HCT116 (cell line): ENCODE measurements around the gene TLX1. TPM values are rescaled to one million over a fixed set of nuclear protein-coding genes. Genes with fewer than 3 reads are reported as not detected.

Experiments
- ATAC-seq: fragments of 200-7000 bp; cut with Tn5 transposase; 2 replicates; pipeline ENCODE4 v1.9.1; 2020; ENCODE audit warnings: mild to moderate bottlenecking, moderate library complexity
- BruUV-seq: library from RNA; stranded (reverse); fragments of 400-500 nt; replicated peaks from 2 replicates; lab custom pipeline; 2021; lab: Mats Ljungman, UMichigan
- CTCF ChIA-PET: fragments of 300-600 bp; sonication (Branson Sonifier 250); formaldehyde crosslinking; loops from one replicate; lab custom pipeline; 2021; ENCODE audit warnings: antibody characterized with exemption; lab: Charles Lee
- POLR2A ChIA-PET: fragments of 300-600, 350-600 bp; sonication (Branson Sonifier 250); formaldehyde crosslinking; loops from one replicate; lab custom pipeline; 2021; ENCODE audit warnings: antibody characterized with exemption; lab: Charles Lee
- RAD21 ChIA-PET, 2 experiments: fragments of 300-600 bp; sonication (Branson Sonifier 250); formaldehyde crosslinking; loops; one replicate each; lab custom pipeline; 2023; ENCODE audit warnings: low total read pairs in 2 of 2; ENCODE audit not compliant: uncharacterized antibody in 2 of 2, unreplicated experiment in 2 of 2, low non-redundant PET in 1 of 2; lab: Charles Lee
- DNase-seq: peaks from one replicate; pipeline ENCODE4 v3.0.0-alpha.2; 2010; ENCODE audit warnings: low read depth, low spot score
- H2AFZ ChIP-seq: fragments of 200-600 bp; shearing (Covaris generic), sonication (generic); 2 replicates; pipeline ENCODE4 v1.6.1; 2017; ENCODE audit warnings: low read depth, mixed run types, mixed read lengths, antibody characterized with exemption, low read length; ENCODE audit not compliant: poor library complexity, severe bottlenecking
- H3K27ac ChIP-seq: 2 replicates; pipeline ENCODE4 v1.5.1; 2012; ENCODE audit warnings: low read depth, low read length
- H3K27me3 ChIP-seq: fragments of 200-600 bp; sonication (generic); 2 replicates; pipeline ENCODE4 v1.6.1; 2016; ENCODE audit warnings: mixed run types, low read length, mixed read lengths; ENCODE audit not compliant: insufficient read depth
- H3K36me3 ChIP-seq, 2 experiments: fragments of 200-500 bp in 1 of 2; fragments of 200-600 bp in 1 of 2; sonication (Bioruptor generic) in 1 of 2; sonication (generic) in 1 of 2; 2 replicates each; pipeline versions ENCODE4 v1.5.1 to v1.6.1; 2014 to 2016; ENCODE audit warnings: low read length in 2 of 2, inconsistent platforms in 1 of 2, mixed read lengths in 1 of 2, mixed run types in 1 of 2; ENCODE audit not compliant: insufficient read depth in 2 of 2, control insufficient read depth in 1 of 2
- H3K4me1 ChIP-seq, 2 experiments: fragments of 200-600 bp in 1 of 2; sonication (generic) in 1 of 2; 2 replicates each; pipeline versions ENCODE4 v1.5.1 to v1.6.1; 2012 to 2017; ENCODE audit warnings: low read length in 2 of 2, inconsistent platforms in 1 of 2, mild to moderate bottlenecking in 1 of 2, mixed read lengths in 1 of 2, mixed run types in 1 of 2, moderate library complexity in 1 of 2; ENCODE audit not compliant: insufficient read depth in 2 of 2, control insufficient read depth in 1 of 2
- H3K4me2 ChIP-seq: fragments of 200-600 bp; sonication (generic); 2 replicates; pipeline ENCODE4 v1.6.1; 2017; ENCODE audit warnings: mixed run types, low read length, mixed read lengths
- H3K4me3 ChIP-seq, 2 experiments: fragments of 200-600 bp in 1 of 2; sonication (generic) in 1 of 2; replicated peaks in 1 of 2; 2 replicates each; pipeline ENCODE4 v1.5.1; 2011 to 2016; ENCODE audit warnings: low read length in 2 of 2, control low read depth in 1 of 2, low read depth in 1 of 2, mild to moderate bottlenecking in 1 of 2, mixed read lengths in 1 of 2, mixed run types in 1 of 2
- H3K79me2 ChIP-seq: fragments of 200-600 bp; sonication (generic); 2 replicates; pipeline ENCODE4 v1.6.1; 2017; ENCODE audit warnings: mild to moderate bottlenecking, mixed run types, low read length, moderate library complexity, mixed read lengths; ENCODE audit not compliant: insufficient read depth
- H3K9ac ChIP-seq: fragments of 200-600 bp; sonication (generic); 2 replicates; pipeline ENCODE4 v1.6.1; 2016; ENCODE audit warnings: low read length, mixed read lengths
- H3K9me2 ChIP-seq: fragments of 200-600 bp; sonication (generic), shearing (Covaris generic); 2 replicates; pipeline ENCODE4 v1.6.1; 2017; ENCODE audit warnings: mixed run types, mild to moderate bottlenecking, moderate library complexity; ENCODE audit not compliant: insufficient read depth
- H3K9me3 ChIP-seq, 2 experiments: fragments of 200-500 bp in 1 of 2; fragments of 200-600 bp in 1 of 2; sonication (Bioruptor generic) in 1 of 2; sonication (generic) in 1 of 2; 2 replicates each; pipeline ENCODE4 v1.6.1; 2014 to 2017; ENCODE audit warnings: low read length in 2 of 2, mixed read lengths in 2 of 2, inconsistent platforms in 1 of 2, low read depth in 1 of 2, mild to moderate bottlenecking in 1 of 2, mixed run types in 1 of 2, moderate library complexity in 1 of 2; ENCODE audit not compliant: control insufficient read depth in 1 of 2, insufficient read depth in 1 of 2
- H4K20me1 ChIP-seq: fragments of 200-600 bp; sonication (generic), shearing (Covaris generic); 2 replicates; pipeline ENCODE4 v1.6.1; 2017; ENCODE audit warnings: mixed run types, mild to moderate bottlenecking, moderate library complexity; ENCODE audit not compliant: insufficient read depth
- ATF3 ChIP-seq: IDR thresholded peaks from 2 replicates; pipeline ENCODE4 v1.6.1; 2012
- FOSL1 ChIP-seq: IDR thresholded peaks from 2 replicates; pipeline ENCODE4 v1.6.1; 2012; ENCODE audit warnings: low read depth
- JUND ChIP-seq: IDR thresholded peaks from 2 replicates; pipeline ENCODE4 v1.6.1; 2012
- MAX ChIP-seq: IDR thresholded peaks from 2 replicates; pipeline ENCODE4 v1.6.1; 2012
- POLR2A ChIP-seq: IDR thresholded peaks from 2 replicates; pipeline ENCODE4 v1.7.0; 2011; ENCODE audit warnings: borderline replicate concordance; ENCODE audit not compliant: insufficient read depth, insufficient read length; ENCODE audit errors: extremely low read depth
- POLR2AphosphoS5 ChIP-seq: IDR thresholded peaks from 2 replicates; pipeline ENCODE4 v1.6.1; 2011; ENCODE audit warnings: mild to moderate bottlenecking, low read depth, low read length, moderate library complexity
- RAD21 ChIP-seq: IDR thresholded peaks from 2 replicates; pipeline ENCODE4 v1.6.1; 2012; ENCODE audit warnings: low read depth, mild to moderate bottlenecking
- SIN3A ChIP-seq: IDR thresholded peaks from 2 replicates; pipeline ENCODE4 v1.6.1; 2012; ENCODE audit warnings: low read depth
- SP1 ChIP-seq: IDR thresholded peaks from 2 replicates; pipeline ENCODE4 v1.6.1; 2012; ENCODE audit warnings: low read depth
- SRF ChIP-seq: IDR thresholded peaks from 2 replicates; pipeline ENCODE4 v1.6.1; 2012; ENCODE audit warnings: low read depth
- TCF7L2 ChIP-seq: IDR thresholded peaks from 2 replicates; pipeline ENCODE4 v1.7.0; 2011; ENCODE audit warnings: borderline replicate concordance, inconsistent platforms; ENCODE audit not compliant: insufficient read depth, insufficient read length; ENCODE audit errors: extremely low read depth
- intact Hi-C: fragments of 100-400 bp; cut with micrococcal nuclease; formaldehyde crosslinking; loops from 2 replicates; pipeline ENCODE4 v1.10.0; 2022
- total RNA-seq: library from RNA; stranded (reverse); gene quantifications from one replicate; pipeline ENCODE4 v1.2.1, GENCODE V29; 2021; ENCODE audit not compliant: unreplicated experiment
- TF ChIP-seq, protein P1 (sequence below): IDR thresholded peaks from 2 replicates; pipeline ENCODE4 v1.6.1; 2012; ENCODE audit warnings: low read depth

TLX1 gene
- total RNA-seq, 1 experiment from 2014 or later = not detected

GRCh38 chr10:101123815-101124617 is 7.1 kb upstream of the TLX1 start:
- Histone ChIP-seq H3K79me2 (no peaks in the 10 kb centered on the region), H3K4me3 (no peak overlapping the region), H3K9ac (no peak overlapping the region)
- POLR2A ChIA-PET = no interaction called here
- no peak for TF ChIP-seq SP1
- no peak for TF ChIP-seq JUND
- no peak for TF ChIP-seq TCF7L2
- TF ChIP-seq, protein P1, sequence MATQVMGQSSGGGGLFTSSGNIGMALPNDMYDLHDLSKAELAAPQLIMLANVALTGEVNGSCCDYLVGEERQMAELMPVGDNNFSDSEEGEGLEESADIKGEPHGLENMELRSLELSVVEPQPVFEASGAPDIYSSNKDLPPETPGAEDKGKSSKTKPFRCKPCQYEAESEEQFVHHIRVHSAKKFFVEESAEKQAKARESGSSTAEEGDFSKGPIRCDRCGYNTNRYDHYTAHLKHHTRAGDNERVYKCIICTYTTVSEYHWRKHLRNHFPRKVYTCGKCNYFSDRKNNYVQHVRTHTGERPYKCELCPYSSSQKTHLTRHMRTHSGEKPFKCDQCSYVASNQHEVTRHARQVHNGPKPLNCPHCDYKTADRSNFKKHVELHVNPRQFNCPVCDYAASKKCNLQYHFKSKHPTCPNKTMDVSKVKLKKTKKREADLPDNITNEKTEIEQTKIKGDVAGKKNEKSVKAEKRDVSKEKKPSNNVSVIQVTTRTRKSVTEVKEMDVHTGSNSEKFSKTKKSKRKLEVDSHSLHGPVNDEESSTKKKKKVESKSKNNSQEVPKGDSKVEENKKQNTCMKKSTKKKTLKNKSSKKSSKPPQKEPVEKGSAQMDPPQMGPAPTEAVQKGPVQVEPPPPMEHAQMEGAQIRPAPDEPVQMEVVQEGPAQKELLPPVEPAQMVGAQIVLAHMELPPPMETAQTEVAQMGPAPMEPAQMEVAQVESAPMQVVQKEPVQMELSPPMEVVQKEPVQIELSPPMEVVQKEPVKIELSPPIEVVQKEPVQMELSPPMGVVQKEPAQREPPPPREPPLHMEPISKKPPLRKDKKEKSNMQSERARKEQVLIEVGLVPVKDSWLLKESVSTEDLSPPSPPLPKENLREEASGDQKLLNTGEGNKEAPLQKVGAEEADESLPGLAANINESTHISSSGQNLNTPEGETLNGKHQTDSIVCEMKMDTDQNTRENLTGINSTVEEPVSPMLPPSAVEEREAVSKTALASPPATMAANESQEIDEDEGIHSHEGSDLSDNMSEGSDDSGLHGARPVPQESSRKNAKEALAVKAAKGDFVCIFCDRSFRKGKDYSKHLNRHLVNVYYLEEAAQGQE = no peak
- no peak for TF ChIP-seq MAX
- no peak for TF ChIP-seq FOSL1
- no peak for TF ChIP-seq RAD21
- TF ChIP-seq ATF3 = no peak
- no peak for TF ChIP-seq SRF
- no peak for TF ChIP-seq POLR2A
- TF ChIP-seq POLR2AphosphoS5 = no peak
- TF ChIP-seq SIN3A = no peak
- TF ChIP-seq, all 23 proteins: peak for 0
- no peaks in the 10 kb centered on the region for H4K20me1 ChIP-seq
- no peak for DNase-seq
- H3K9me3 ChIP-seq = no peaks in the 10 kb centered on the region
- H3K27me3 ChIP-seq = peaks cover 12% of the 10 kb centered on the region; the same call in 1 of the 2 replicates
- intact Hi-C loops = no loop called here
- no peaks in the 10 kb centered on the region for H3K36me3 ChIP-seq
- H2AFZ ChIP-seq = no peak overlapping the region
- H3K4me1 ChIP-seq = no peaks in the 10 kb centered on the region; a peak in 1 of 4 replicates
- BruUV-seq = no TSS peak
- peak; percentile 13; the same call in 1 of the 2 replicates for ATAC-seq
- no peaks in the 10 kb centered on the region for H3K9me2 ChIP-seq
- no peak overlapping the region for H3K27ac ChIP-seq
- ChIA-PET RAD21 (interaction anchor here in 1 of 2 experiments (1.0 kb wide), 1 partner anchor 18 kb away, joined by 4 read pairs; no protein-coding TSS in a partner anchor), CTCF (interaction anchor here (1.7 to 2.0 kb wide), 2 partner anchors 18 to 29 kb away, joined by 5 to 8 read pairs; no protein-coding TSS in a partner anchor)
- H3K4me2 ChIP-seq = no peak overlapping the region
